ENCODE data around the gene MLLT10.

The MLLT10 gene

GRCh38 chr10:21742740-21743412 is 208.8 kb downstream of the MLLT10 start:
- Histone ChIP-seq H3K4me2 (ENCODE audit: low read length) (no peak overlapping the region), H3K4me3 (ENCODE audit: low read depth, low read length, poor library complexity, severe bottlenecking) (no peak overlapping the region), H3K4me1 (ENCODE audit: insufficient read depth, low read length, severe bottlenecking) (no peaks in the 10 kb centered on the region), H3F3A (ENCODE audit: insufficient read depth, low read length) (no peaks in the 10 kb centered on the region), H3K9me2 (ENCODE audit: low read depth, low read length) (no peaks in the 10 kb centered on the region), H3K27me3 (ENCODE audit: insufficient read depth, low read length) (no peaks in the 10 kb centered on the region), H3K36me3 (ENCODE audit: insufficient read depth, low read length) (peaks cover 63% of the 10 kb centered on the region), H3K9me3 (ENCODE audit: low read length) (no peaks in the 10 kb centered on the region), H4K20me1 (ENCODE audit: insufficient read depth, low read length) (no peaks in the 10 kb centered on the region), H3K27ac (ENCODE audit: low read depth, low read length, poor library complexity, severe bottlenecking) (no peak overlapping the region), H3K9ac (ENCODE audit: low read length) (no peak overlapping the region), H3K79me2 (ENCODE audit: insufficient read depth, low read length) (no peaks in the 10 kb centered on the region), H2AFZ (ENCODE audit: low read length) (no peak overlapping the region)
- TF ChIP-seq CTCF (IDR thresholded peaks at IDR 0.05; ENCODE audit: low read length) (no peak), EZH2 (IDR thresholded peaks at IDR 0.05; ENCODE audit: borderline replicate concordance, low read length) (no peak)

- Histone ChIP-seq H3K27ac (ENCODE audit: low read depth, low read length, poor library complexity, severe bottlenecking) (no peak overlapping the region), H3K36me3 (ENCODE audit: insufficient read depth, low read length) (peaks cover 51% of the 10 kb centered on the region), H3K27me3 (ENCODE audit: insufficient read depth, low read length) (no peaks in the 10 kb centered on the region), H3K9ac (ENCODE audit: low read length) (no peak overlapping the region), H3K9me2 (ENCODE audit: low read depth, low read length) (no peaks in the 10 kb centered on the region), H3K4me3 (ENCODE audit: low read depth, low read length, poor library complexity, severe bottlenecking) (no peak overlapping the region), H4K20me1 (ENCODE audit: insufficient read depth, low read length) (no peaks in the 10 kb centered on the region), H3K9me3 (ENCODE audit: low read length) (no peaks in the 10 kb centered on the region), H3F3A (ENCODE audit: insufficient read depth, low read length) (no peaks in the 10 kb centered on the region), H3K4me2 (ENCODE audit: low read length) (no peak overlapping the region), H3K79me2 (ENCODE audit: insufficient read depth, low read length) (no peaks in the 10 kb centered on the region), H3K4me1 (ENCODE audit: insufficient read depth, low read length, severe bottlenecking) (no peaks in the 10 kb centered on the region), H2AFZ (ENCODE audit: low read length) (no peak overlapping the region)
- TF ChIP-seq CTCF (IDR thresholded peaks at IDR 0.05; ENCODE audit: low read length) (no peak), EZH2 (IDR thresholded peaks at IDR 0.05; ENCODE audit: borderline replicate concordance, low read length) (no peak)
These were observed 210.2 kb downstream of the MLLT10 start for GRCh38 chr10:21744223-21744622.

- H3K4me2 ChIP-seq (ENCODE audit: low read length) = no peak overlapping the region
- H3K4me3 ChIP-seq (ENCODE audit: low read depth, low read length, poor library complexity, severe bottlenecking) = no peak overlapping the region
- H4K20me1 ChIP-seq (ENCODE audit: insufficient read depth, low read length) = no peaks in the 10 kb centered on the region
- H3K9ac ChIP-seq (ENCODE audit: low read length) = no peak overlapping the region
- H3K9me3 ChIP-seq (ENCODE audit: low read length) = no peaks in the 10 kb centered on the region
- no peaks in the 10 kb centered on the region for H3F3A ChIP-seq (ENCODE audit: insufficient read depth, low read length)
- no peaks in the 10 kb centered on the region for H3K9me2 ChIP-seq (ENCODE audit: low read depth, low read length)
- H3K27me3 ChIP-seq (ENCODE audit: insufficient read depth, low read length) = no peaks in the 10 kb centered on the region
- H3K27ac ChIP-seq (ENCODE audit: low read depth, low read length, poor library complexity, severe bottlenecking) = no peak overlapping the region
- H3K4me1 ChIP-seq (ENCODE audit: insufficient read depth, low read length, severe bottlenecking) = no peaks in the 10 kb centered on the region
- H3K79me2 ChIP-seq (ENCODE audit: insufficient read depth, low read length) = no peaks in the 10 kb centered on the region
- peaks cover 32% of the 10 kb centered on the region for H3K36me3 ChIP-seq (ENCODE audit: insufficient read depth, low read length)
- no peak overlapping the region for H2AFZ ChIP-seq (ENCODE audit: low read length)
- TF ChIP-seq EZH2 (IDR thresholded peaks at IDR 0.05; ENCODE audit: borderline replicate concordance, low read length) (no peak), CTCF (IDR thresholded peaks at IDR 0.05; ENCODE audit: low read length) (no peak)
These were observed 212.1 kb downstream of the MLLT10 start for GRCh38 chr10:21746118-21746517.
